Trophoblast cell (in vitro differentiated cells and primary cell): ENCODE data around the gene TBC1D22A.

Experiments used
- DNase-seq, 2 donors: peaks; one replicate each; pipeline ENCODE4 v3.0.0-alpha.2; 2016
- H2AFZ ChIP-seq: 2 replicates; pipeline ENCODE4 v1.6.1; 2013; ENCODE audit warnings: low read length, moderate library complexity, mild to moderate bottlenecking; ENCODE audit not compliant: insufficient read depth, poor library complexity
- H2AK5ac ChIP-seq: 2 replicates; pipeline ENCODE4 v1.6.1; 2013; ENCODE audit warnings: mild to moderate bottlenecking, low read length
- H2BK120ac ChIP-seq: 2 replicates; pipeline ENCODE4 v1.6.1; 2013; ENCODE audit warnings: low read length, mild to moderate bottlenecking, moderate library complexity; ENCODE audit not compliant: insufficient read depth, poor library complexity
- H2BK12ac ChIP-seq: 2 replicates; pipeline ENCODE4 v1.6.1; 2013; ENCODE audit warnings: mild to moderate bottlenecking, low read length, moderate library complexity
- H2BK5ac ChIP-seq: 2 replicates; pipeline ENCODE4 v1.6.1; 2013; ENCODE audit warnings: low read length, low read depth, moderate library complexity, mild to moderate bottlenecking; ENCODE audit not compliant: poor library complexity
- H3K14ac ChIP-seq: 2 replicates; pipeline ENCODE4 v1.6.1; 2013; ENCODE audit warnings: mild to moderate bottlenecking, low read length
- H3K18ac ChIP-seq: 2 replicates; pipeline ENCODE4 v1.6.1; 2013; ENCODE audit warnings: mild to moderate bottlenecking, low read length
- H3K23ac ChIP-seq: 2 replicates; pipeline ENCODE4 v1.6.1; 2013; ENCODE audit warnings: low read length
- H3K27ac ChIP-seq: 2 replicates; pipeline ENCODE4 v1.5.1; 2013; ENCODE audit warnings: low read depth, mild to moderate bottlenecking, inconsistent platforms, low read length, moderate library complexity
- H3K27me3 ChIP-seq: 2 replicates; pipeline ENCODE4 v1.6.1; 2013; ENCODE audit warnings: inconsistent platforms, mild to moderate bottlenecking, low read length, moderate library complexity; ENCODE audit not compliant: insufficient read depth
- H3K36me3 ChIP-seq, 2 experiments: 1 replicate in 1 of 2; 2 replicates in 1 of 2; pipeline ENCODE4 v1.6.1; 2013; ENCODE audit warnings: low read length in 2 of 2, mild to moderate bottlenecking in 2 of 2, moderate library complexity in 1 of 2; ENCODE audit not compliant: insufficient read depth in 2 of 2, control insufficient read depth in 1 of 2
- H3K4ac ChIP-seq: 2 replicates; pipeline ENCODE4 v1.6.1; 2013; ENCODE audit warnings: low read depth, mild to moderate bottlenecking, low read length, moderate library complexity
- H3K4me1 ChIP-seq, 2 experiments: 1 replicate in 1 of 2; 2 replicates in 1 of 2; pipeline ENCODE4 v1.6.1; 2013; ENCODE audit warnings: low read length in 2 of 2, mild to moderate bottlenecking in 2 of 2, moderate library complexity in 1 of 2; ENCODE audit not compliant: insufficient read depth in 2 of 2, control insufficient read depth in 1 of 2
- H3K4me2 ChIP-seq: 2 replicates; pipeline ENCODE4 v1.6.1; 2013; ENCODE audit warnings: inconsistent platforms, mild to moderate bottlenecking, low read length, moderate library complexity
- H3K4me3 ChIP-seq: 2 replicates; pipeline ENCODE4 v1.5.1; 2013; ENCODE audit warnings: mild to moderate bottlenecking, low read depth, low read length, inconsistent platforms
- H3K79me1 ChIP-seq: one replicate; pipeline ENCODE4 v1.6.1; 2013; ENCODE audit warnings: low read length
- H3K79me2 ChIP-seq: 2 replicates; pipeline ENCODE4 v1.6.1; 2013; ENCODE audit warnings: low read length, mild to moderate bottlenecking; ENCODE audit not compliant: control insufficient read depth, insufficient read depth, poor library complexity
- H3K9ac ChIP-seq: 2 replicates; pipeline ENCODE4 v1.6.1; 2013; ENCODE audit warnings: mild to moderate bottlenecking, low read length
- H3K9me3 ChIP-seq: 2 replicates; pipeline ENCODE4 v1.6.1; 2013; ENCODE audit warnings: low read depth, mild to moderate bottlenecking, control low read depth, inconsistent platforms, low read length; ENCODE audit not compliant: insufficient read depth
- H4K12ac ChIP-seq: 2 replicates; pipeline ENCODE4 v1.6.1; 2013; ENCODE audit warnings: low read depth, mild to moderate bottlenecking, low read length, moderate library complexity
- H4K8ac ChIP-seq: 2 replicates; pipeline ENCODE4 v1.6.1; 2013; ENCODE audit warnings: low read depth, mild to moderate bottlenecking, low read length, moderate library complexity
- H4K91ac ChIP-seq: one replicate; pipeline ENCODE4 v1.6.1; 2013; ENCODE audit warnings: low read depth, mild to moderate bottlenecking, low read length, moderate library complexity
- WGBS: extraction: QIAGEN DNeasy Blood & Tissue Kit; methylation state at CpG from one replicate; pipeline ENCODE4 v1.1.7; 2013; ENCODE audit warnings: missing lambda C conversion rate; ENCODE audit not compliant: insufficient read length, insufficient coverage; ENCODE audit errors: extremely low coverage; 5-methylcytosine and 5-hydroxymethylcytosine counted together

Gene TBC1D22A

GRCh38 chr22:47071078-47071806 is 308.8 kb downstream of the TBC1D22A start:
- Histone ChIP-seq H3K14ac (no peak overlapping the region), H3K9me3 (no peaks in the 10 kb centered on the region), H3K18ac (no peak overlapping the region), H2AK5ac (no peak overlapping the region), H2BK12ac (no peak overlapping the region), H3K79me1 (no peaks in the 10 kb centered on the region), H4K8ac (no peak overlapping the region), H3K36me3 (peaks cover 0 to 2% of the 10 kb centered on the region in 2 experiments), H2AFZ (no peak overlapping the region), H3K4ac (no peak overlapping the region), H3K27me3 (no peaks in the 10 kb centered on the region), H3K4me3 (no peak overlapping the region), H2BK5ac (no peak overlapping the region), H4K91ac (no peak overlapping the region), H3K79me2 (no peaks in the 10 kb centered on the region), H4K12ac (no peak overlapping the region), H3K9ac (no peak overlapping the region), H2BK120ac (no peak overlapping the region), H3K27ac (no peak overlapping the region), H3K4me2 (no peak overlapping the region), H3K4me1 (peaks cover 0 to 3% of the 10 kb centered on the region in 2 experiments), H3K23ac (no peak overlapping the region)
- no peak for DNase-seq
- no CpG with 5 or more reads among the region's 11 CpGs for WGBS

- WGBS, result no CpG with 5 or more reads among the region's 13 CpGs
- no peaks in the 10 kb centered on the region for H3K79me2 ChIP-seq
- no peak overlapping the region for H3K23ac ChIP-seq
- H3K9ac ChIP-seq, result no peak overlapping the region
- H3K4me2 ChIP-seq, result no peak overlapping the region
- no peak overlapping the region for H3K14ac ChIP-seq
- no peak overlapping the region for H2BK120ac ChIP-seq
- H3K4ac ChIP-seq, result no peak overlapping the region
- no peak overlapping the region for H2AFZ ChIP-seq
- H2BK12ac ChIP-seq, result no peak overlapping the region
- H3K36me3 ChIP-seq, result peaks cover 0 to 2% of the 10 kb centered on the region in 2 experiments
- H4K8ac ChIP-seq, result no peak overlapping the region
- no peak overlapping the region for H3K18ac ChIP-seq
- H4K91ac ChIP-seq, result no peak overlapping the region
- no peak overlapping the region for H3K27ac ChIP-seq
- H2BK5ac ChIP-seq, result no peak overlapping the region
- H4K12ac ChIP-seq, result no peak overlapping the region
- H3K4me1 ChIP-seq, result peaks cover 0 to 3% of the 10 kb centered on the region in 2 experiments
- H3K4me3 ChIP-seq, result no peak overlapping the region
- H3K79me1 ChIP-seq, result no peaks in the 10 kb centered on the region
- H2AK5ac ChIP-seq, result no peak overlapping the region
- no peaks in the 10 kb centered on the region for H3K9me3 ChIP-seq
- no peaks in the 10 kb centered on the region for H3K27me3 ChIP-seq
- no peak for DNase-seq
Measured at GRCh38 chr22:47071807-47072641, 309.6 kb downstream of the TBC1D22A start.

GRCh38 chr22:47072642-47072967 is 310.2 kb downstream of the TBC1D22A start:
- no peaks in the 10 kb centered on the region for H3K79me2 ChIP-seq
- DNase-seq, result peak; percentile 33 to 56
- H2BK12ac ChIP-seq, result no peak overlapping the region
- no peak overlapping the region for H2AK5ac ChIP-seq
- H4K91ac ChIP-seq, result no peak overlapping the region
- H3K4me1 ChIP-seq, result peaks cover 0 to 3% of the 10 kb centered on the region in 2 experiments
- H3K9me3 ChIP-seq, result no peaks in the 10 kb centered on the region
- WGBS, result no CpG with 5 or more reads among the region's 7 CpGs
- H2AFZ ChIP-seq, result no peak overlapping the region
- no peak overlapping the region for H3K18ac ChIP-seq
- H3K79me1 ChIP-seq, result no peaks in the 10 kb centered on the region
- no peaks in the 10 kb centered on the region for H3K27me3 ChIP-seq
- H2BK120ac ChIP-seq, result no peak overlapping the region
- no peak overlapping the region for H3K4me2 ChIP-seq
- H4K12ac ChIP-seq, result no peak overlapping the region
- no peak overlapping the region for H2BK5ac ChIP-seq
- no peak overlapping the region for H3K14ac ChIP-seq
- no peak overlapping the region for H3K23ac ChIP-seq
- H3K4ac ChIP-seq, result no peak overlapping the region
- no peak overlapping the region for H3K9ac ChIP-seq
- H3K27ac ChIP-seq, result no peak overlapping the region
- H3K36me3 ChIP-seq, result peaks cover 0 to 2% of the 10 kb centered on the region in 2 experiments
- no peak overlapping the region for H4K8ac ChIP-seq
- no peak overlapping the region for H3K4me3 ChIP-seq

GRCh38 chr22:47073075-47073474 is 310.6 kb downstream of the TBC1D22A start:
- H3K4me1 ChIP-seq, result peaks cover 0 to 3% of the 10 kb centered on the region in 2 experiments
- no peak overlapping the region for H3K14ac ChIP-seq
- H3K79me2 ChIP-seq, result no peaks in the 10 kb centered on the region
- H3K27me3 ChIP-seq, result no peaks in the 10 kb centered on the region
- no peak overlapping the region for H4K12ac ChIP-seq
- no peak overlapping the region for H3K4me2 ChIP-seq
- no peaks in the 10 kb centered on the region for H3K79me1 ChIP-seq
- no peak overlapping the region for H2AK5ac ChIP-seq
- no peak overlapping the region for H2AFZ ChIP-seq
- WGBS, result no CpG with 5 or more reads among the region's 7 CpGs
- H2BK12ac ChIP-seq, result no peak overlapping the region
- H3K9ac ChIP-seq, result no peak overlapping the region
- no peak overlapping the region for H3K23ac ChIP-seq
- no peak overlapping the region for H2BK5ac ChIP-seq
- no peak overlapping the region for H3K4ac ChIP-seq
- no peak overlapping the region for H3K18ac ChIP-seq
- no peaks in the 10 kb centered on the region for H3K9me3 ChIP-seq
- no peak overlapping the region for H3K27ac ChIP-seq
- peaks cover 0 to 2% of the 10 kb centered on the region in 2 experiments for H3K36me3 ChIP-seq
- no peak overlapping the region for H3K4me3 ChIP-seq
- no peak overlapping the region for H4K91ac ChIP-seq
- DNase-seq, result no peak
- H4K8ac ChIP-seq, result no peak overlapping the region
- no peak overlapping the region for H2BK120ac ChIP-seq
